CD4-positive, alpha-beta T cell treated with Interleukin-15 for 4 hours (primary cell): ENCODE data around the gene NEUROD2.
A peak's percentile ranks its signal among the peaks of the same experiment; 100 is the strongest.

Experiments used
- DNase-seq: peaks from one replicate; pipeline ENCODE4 v3.0.0-alpha.2; 2020; ENCODE audit warnings: low spot score

The NEUROD2 gene

GRCh38 chr17:39607851-39608130, at the start of gene NEUROD2:
NEUROD2 (minus strand) TSS chr17:39607920; CDS start chr17:39606599, 1,321 bp downstream.
- no peak for DNase-seq

- DNase-seq: no peak
Observed at GRCh38 chr17:39655105-39655504, 47.4 kb upstream of the NEUROD2 start.

- peak; percentile 80 for DNase-seq
Observed at GRCh38 chr17:39653662-39654331, 46.1 kb upstream of the NEUROD2 start.

GRCh38 chr17:39653316-39653661, 45.6 kb upstream of the NEUROD2 start:
- no peak for DNase-seq

GRCh38 chr17:39652587-39653315, 45.0 kb upstream of the NEUROD2 start:
- DNase-seq: no peak

- no peak for DNase-seq
Observed at GRCh38 chr17:39651923-39652586, 44.3 kb upstream of the NEUROD2 start.

GRCh38 chr17:39650121-39650579, 42.4 kb upstream of the NEUROD2 start:
- DNase-seq: no peak

GRCh38 chr17:39648616-39649366, 41.1 kb upstream of the NEUROD2 start:
- no peak for DNase-seq

GRCh38 chr17:39647256-39647655, 39.5 kb upstream of the NEUROD2 start:
- no peak for DNase-seq

GRCh38 chr17:39643271-39643670, 35.6 kb upstream of the NEUROD2 start:
- DNase-seq: no peak

GRCh38 chr17:39642291-39643074, 34.8 kb upstream of the NEUROD2 start:
- DNase-seq: no peak

- DNase-seq: no peak
Observed at GRCh38 chr17:39641883-39642282, 34.2 kb upstream of the NEUROD2 start.

GRCh38 chr17:39641097-39641496, 33.4 kb upstream of the NEUROD2 start:
- no peak for DNase-seq

- no peak for DNase-seq
Observed at GRCh38 chr17:39640591-39641031, 32.9 kb upstream of the NEUROD2 start.

- DNase-seq: no peak
Observed at GRCh38 chr17:39639566-39640458, 32.1 kb upstream of the NEUROD2 start.

GRCh38 chr17:39639043-39639442, 31.3 kb upstream of the NEUROD2 start:
- no peak for DNase-seq

- DNase-seq: no peak
Observed at GRCh38 chr17:39638317-39638716, 30.6 kb upstream of the NEUROD2 start.

- peak; percentile 86 for DNase-seq
Observed at GRCh38 chr17:39636927-39637736, 29.4 kb upstream of the NEUROD2 start, which contains the start of gene STARD3. STARD3 (plus strand) TSS chr17:39637144; CDS start chr17:39653532, 16,388 bp downstream.

GRCh38 chr17:39636587-39636926, 28.8 kb upstream of the NEUROD2 start:
- no peak for DNase-seq
